ENCODE measurements around the gene HJV.

DNA sequence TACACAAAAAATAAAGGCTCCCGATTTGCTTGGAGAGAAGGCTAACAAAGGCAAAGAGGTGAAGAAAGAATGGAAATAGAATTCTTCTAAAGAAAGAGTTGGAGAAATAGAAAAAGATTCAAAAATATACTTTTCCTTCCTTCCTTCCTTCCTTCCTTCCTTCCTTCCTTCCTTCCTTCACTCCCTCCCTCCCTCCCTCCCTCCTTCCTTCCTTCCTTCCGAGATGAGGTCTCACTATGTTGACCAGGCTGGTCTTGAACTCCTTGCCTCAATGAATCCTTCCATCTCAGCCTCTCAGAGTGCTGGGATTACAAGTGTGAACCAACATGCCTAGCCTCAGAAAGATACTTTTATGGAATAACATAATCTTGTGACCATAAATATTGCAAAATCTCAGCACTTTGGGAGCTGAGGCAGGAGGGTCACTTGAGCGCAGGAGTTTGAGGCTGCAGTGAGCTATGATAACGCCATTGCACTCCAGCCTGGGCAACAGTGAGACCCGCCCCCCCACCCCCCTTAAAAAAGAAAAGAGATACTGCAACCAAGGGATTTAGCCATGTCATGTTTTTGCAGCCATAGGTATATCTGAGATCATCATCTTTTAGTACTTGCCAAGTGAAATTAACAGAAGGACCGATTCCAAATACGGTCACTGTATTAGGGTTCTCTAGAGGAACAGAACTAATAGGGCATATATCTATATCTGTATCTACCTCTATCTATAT lies 1.0 kb upstream of the HJV start:
- TF ChIP-seq POLR2A (IDR thresholded peaks at IDR 0.05): no peak
- TF ChIP-seq, protein P1, sequence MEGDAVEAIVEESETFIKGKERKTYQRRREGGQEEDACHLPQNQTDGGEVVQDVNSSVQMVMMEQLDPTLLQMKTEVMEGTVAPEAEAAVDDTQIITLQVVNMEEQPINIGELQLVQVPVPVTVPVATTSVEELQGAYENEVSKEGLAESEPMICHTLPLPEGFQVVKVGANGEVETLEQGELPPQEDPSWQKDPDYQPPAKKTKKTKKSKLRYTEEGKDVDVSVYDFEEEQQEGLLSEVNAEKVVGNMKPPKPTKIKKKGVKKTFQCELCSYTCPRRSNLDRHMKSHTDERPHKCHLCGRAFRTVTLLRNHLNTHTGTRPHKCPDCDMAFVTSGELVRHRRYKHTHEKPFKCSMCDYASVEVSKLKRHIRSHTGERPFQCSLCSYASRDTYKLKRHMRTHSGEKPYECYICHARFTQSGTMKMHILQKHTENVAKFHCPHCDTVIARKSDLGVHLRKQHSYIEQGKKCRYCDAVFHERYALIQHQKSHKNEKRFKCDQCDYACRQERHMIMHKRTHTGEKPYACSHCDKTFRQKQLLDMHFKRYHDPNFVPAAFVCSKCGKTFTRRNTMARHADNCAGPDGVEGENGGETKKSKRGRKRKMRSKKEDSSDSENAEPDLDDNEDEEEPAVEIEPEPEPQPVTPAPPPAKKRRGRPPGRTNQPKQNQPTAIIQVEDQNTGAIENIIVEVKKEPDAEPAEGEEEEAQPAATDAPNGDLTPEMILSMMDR (IDR thresholded peaks at IDR 0.05): no peak
